ENCODE measurements around the gene ZNF514. TPM values are rescaled to one million over a fixed set of nuclear protein-coding genes. Genes with fewer than 3 reads are reported as not detected.

ZNF514 gene
- total and polyA plus RNA-seq, 10 of the 15 experiments (the other 5 are each of a cell fraction or from before 2014, with no cell fraction given) = 5.1 to 8.7 (median 6.6) TPM

GRCh38 chr2:95115418-95115817 is 44.2 kb downstream of the ZNF514 start:
- Histone ChIP-seq H3K36me3 (ENCODE audit: control insufficient read depth in 2 of 2, insufficient read depth in 2 of 2, low read length in 1 of 2) (peaks cover 0 to 7% of the 10 kb centered on the region in 2 experiments; a peak in 3 of 4 replicates), H3K4me1 (ENCODE audit: control insufficient read depth, insufficient read depth, low read length) (peaks cover 15% of the 10 kb centered on the region), H3K4me2 (ENCODE audit: control insufficient read depth, insufficient read depth) (no peak overlapping the region), H4K20me1 (ENCODE audit: control insufficient read depth, insufficient read depth) (peaks cover 1% of the 10 kb centered on the region; the same call in 1 of the 2 replicates), H3K9ac (ENCODE audit: control insufficient read depth, insufficient read depth, low read length) (no peak overlapping the region), H3K27me3 (replicated peaks in 1 of 2; ENCODE audit: control insufficient read depth in 2 of 2, insufficient read depth in 2 of 2, low read length in 1 of 2) (no peaks in the 10 kb centered on the region), H3K4me3 (no peak overlapping the region), H3K27ac (ENCODE audit: control insufficient read depth, insufficient read depth) (no peak overlapping the region), H2AFZ (ENCODE audit: control insufficient read depth, low read depth, low read length) (no peak overlapping the region), H3K9me3 (replicated peaks; ENCODE audit: control insufficient read depth, insufficient read depth, low read length) (no peaks in the 10 kb centered on the region), H3K79me2 (ENCODE audit: control insufficient read depth, insufficient read depth, low read length) (peaks cover 28% of the 10 kb centered on the region)
- FAIRE-seq (peak; percentile 96), ATAC-seq (peak; percentile 95), DNase-seq (ENCODE audit: low read depth, low spot score) (peak; percentile 25)
- ChIA-PET RAD21 (ENCODE audit: unreplicated experiment) (interaction anchor here (0.6 to 3.8 kb wide), 7 partner anchors 36 to 242 kb away, joined by 3 to 37 read pairs (median 5); partner anchors contain the start of genes MAL and ZNF514), POLR2A (no interaction called here), CTCF (interaction anchor here (0.7 to 11.8 kb wide), 23 partner anchors 9 to 342 kb away, joined by 3 to 111 read pairs (median 4); partner anchors contain the start of genes MAL and ZNF2), SMC1A (ENCODE audit: uncharacterized antibody, unreplicated experiment) (interaction anchor here (0.7 to 4.1 kb wide), 12 partner anchors 10 to 129 kb away, joined by 3 to 30 read pairs (median 5); partner anchors contain the start of gene MAL)
- in situ Hi-C loops (cut with MboI) = loop anchor here (5.0 kb wide), 1 partner anchor 93 kb away; no protein-coding TSS in a partner anchor
- intact Hi-C loops (cut with micrococcal nuclease; ENCODE audit: unreplicated experiment) = loop anchor here (1.0 to 2.0 kb wide), 3 partner anchors 39 to 129 kb away; no protein-coding TSS in a partner anchor
- TF ChIP-seq SMC3 (IDR thresholded peaks at IDR 0.05; ENCODE audit: borderline replicate concordance, low read length) (peak; percentile 67; the same call in 1 of the 2 replicates), MLLT1 (IDR thresholded peaks at IDR 0.05) (peak; percentile 77), YY1 (IDR thresholded peaks at IDR 0.05; ENCODE audit: low read depth, low read length) (0 out of 2 replicates have a peak, but pooled peaks have one; percentile 35), ZBTB33 (IDR thresholded peaks at IDR 0.05) (peak; percentile 92), BACH1 (IDR thresholded peaks at IDR 0.05; ENCODE audit: borderline replicate concordance) (no peak), CREM (IDR thresholded peaks at IDR 0.05; ENCODE audit: low read depth) (0 out of 2 replicates have a peak, but pooled peaks have one; percentile 15), CTCF (IDR thresholded peaks at IDR 0.05 in 2 of 3, conservative IDR thresholded peaks at IDR 0.05 in 1 of 3; ENCODE audit: control insufficient read depth in 2 of 3, extremely low read depth in 1 of 3, insufficient read depth in 1 of 3, low read depth in 3 of 3, low read length in 3 of 3) (peak; percentile 77 to 90 (median 83)), EGR1 (IDR thresholded peaks at IDR 0.05; ENCODE audit: borderline replicate concordance in 1 of 2, low read depth in 2 of 2, low read length in 2 of 2) (no peak), SMARCA5 (IDR thresholded peaks at IDR 0.05) (peak; percentile 35; the same call in 1 of the 2 replicates), RAD21 (IDR thresholded peaks at IDR 0.05; ENCODE audit: insufficient read depth, low read depth, low read length) (peak; percentile 82), RUNX3 (IDR thresholded peaks at IDR 0.05; ENCODE audit: low read length) (no peak; the same call in 1 of the 2 replicates)
- no TSS peak for BruUV-seq (replicated peaks)
- 27% methylated on average over 7 of the region's 7 CpGs for WGBS (ENCODE audit: insufficient coverage, insufficient replicate concordance, low lambda C conversion rate, missing lambda C conversion rate)
